Measurements from ENCODE around the gene SFRP4.
A peak's percentile ranks its signal among the peaks of the same experiment; 100 is the strongest.

Gene SFRP4

DNA sequence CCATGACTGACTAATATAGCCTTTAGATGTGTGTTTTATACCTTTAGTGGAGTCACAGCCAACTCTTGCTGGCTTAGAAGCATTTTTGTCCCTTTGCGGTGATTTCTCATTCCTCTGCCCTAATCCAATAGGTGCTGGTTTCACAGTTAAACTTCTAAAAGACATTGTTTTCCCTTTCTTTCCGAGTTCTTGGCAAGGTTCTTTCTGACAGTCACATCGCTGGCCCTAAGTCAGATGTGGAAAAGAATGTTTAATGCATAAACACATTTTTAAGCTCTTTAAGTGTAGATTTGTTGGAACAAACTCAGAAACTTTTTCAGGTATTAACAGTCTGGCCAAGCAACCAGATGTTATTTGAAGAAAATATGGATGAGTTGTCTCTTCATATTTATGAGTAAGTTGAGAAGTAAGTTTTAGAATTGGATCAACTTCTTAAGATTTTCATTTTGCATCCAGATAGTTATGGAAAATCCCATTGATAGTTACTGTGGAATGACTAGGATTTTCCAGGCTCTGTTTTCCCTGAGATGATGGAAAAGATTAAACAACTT lies 7.9 kb upstream of the SFRP4 start:
- no peak for DNase-seq (ENCODE audit: low spot score)

DNA sequence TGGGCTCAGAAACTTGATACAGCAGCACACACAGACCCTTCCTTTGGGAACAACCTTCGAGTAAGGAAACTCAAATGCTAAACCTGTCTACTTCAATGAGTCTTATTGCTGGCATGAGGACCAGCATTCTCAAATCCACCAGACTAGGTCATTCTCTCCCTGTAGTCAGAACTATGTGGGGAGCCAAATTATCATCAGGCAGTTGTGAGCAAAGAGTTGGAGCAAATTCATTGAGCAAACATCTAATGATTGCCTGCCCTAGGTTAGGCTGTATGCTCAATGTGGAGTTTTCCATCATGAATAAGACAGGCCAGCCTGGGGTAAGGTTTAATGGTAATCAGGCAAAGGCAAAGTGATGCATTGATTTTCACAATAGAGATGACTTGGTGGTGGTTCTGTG lies 7.4 kb upstream of the SFRP4 start:
- no peak for DNase-seq (ENCODE audit: low spot score)

DNA sequence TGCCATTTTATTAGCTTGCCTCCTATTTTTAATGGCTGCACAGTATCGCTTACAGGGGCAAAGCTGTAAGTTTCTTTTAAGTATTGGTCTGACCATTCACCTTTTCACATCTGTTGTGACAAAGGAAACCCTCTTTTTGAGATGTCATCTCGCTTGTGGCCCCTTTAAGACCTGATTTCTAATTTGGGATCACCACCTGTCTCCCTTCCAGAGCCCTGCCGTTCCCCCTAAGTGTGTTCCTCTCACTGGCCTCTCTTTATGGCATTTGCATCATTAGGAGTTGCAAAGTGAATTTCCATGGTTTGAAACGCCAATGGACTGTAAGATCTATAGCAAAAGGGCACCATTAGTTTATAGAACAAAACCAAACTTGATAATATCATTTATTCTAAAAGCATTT lies 5.3 kb upstream of the SFRP4 start:
- no peak for DNase-seq (ENCODE audit: low spot score)

DNA sequence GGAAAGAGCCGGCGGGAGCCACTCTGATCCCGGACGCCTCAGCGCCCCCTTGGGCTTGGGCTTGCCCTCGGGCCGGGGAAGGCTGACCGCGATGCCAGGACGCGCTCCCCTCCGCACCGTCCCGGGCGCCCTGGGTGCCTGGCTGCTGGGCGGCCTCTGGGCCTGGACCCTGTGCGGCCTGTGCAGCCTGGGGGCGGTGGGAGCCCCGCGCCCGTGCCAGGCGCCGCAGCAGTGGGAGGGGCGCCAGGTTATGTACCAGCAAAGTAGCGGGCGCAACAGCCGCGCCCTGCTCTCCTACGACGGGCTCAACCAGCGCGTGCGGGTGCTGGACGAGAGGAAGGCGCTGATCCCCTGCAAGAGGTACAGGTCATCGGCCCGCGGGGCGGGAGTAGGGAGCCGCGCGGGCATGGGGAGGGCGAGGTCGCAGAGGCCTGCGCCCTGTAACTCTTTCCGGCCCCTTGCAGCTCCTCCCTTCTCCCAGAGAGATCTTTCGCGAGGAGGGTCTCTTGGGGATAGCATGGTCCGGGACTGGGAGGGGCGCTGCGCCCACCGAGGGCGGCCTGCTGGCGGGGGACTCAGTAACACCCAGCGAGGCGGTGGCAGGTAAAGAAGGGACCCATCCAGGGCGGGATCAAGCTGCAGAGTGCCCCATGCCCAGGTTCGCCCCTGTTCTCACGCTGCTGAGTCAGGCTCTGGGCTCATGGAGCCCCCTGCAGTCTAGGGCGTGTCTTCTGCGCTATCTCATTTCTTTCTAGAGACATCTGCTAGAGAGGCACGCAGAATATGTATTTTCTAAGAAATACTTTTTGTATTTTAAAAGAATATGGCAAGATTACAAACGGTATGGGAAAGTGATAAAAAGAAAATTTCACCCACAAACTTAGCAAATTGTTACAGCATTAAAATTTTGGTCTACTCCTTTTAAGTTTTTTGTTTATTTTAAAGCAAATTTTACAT lies 4.5 kb upstream of the SFRP4 start:
- DNase-seq (ENCODE audit: low spot score): peak; percentile 84

DNA sequence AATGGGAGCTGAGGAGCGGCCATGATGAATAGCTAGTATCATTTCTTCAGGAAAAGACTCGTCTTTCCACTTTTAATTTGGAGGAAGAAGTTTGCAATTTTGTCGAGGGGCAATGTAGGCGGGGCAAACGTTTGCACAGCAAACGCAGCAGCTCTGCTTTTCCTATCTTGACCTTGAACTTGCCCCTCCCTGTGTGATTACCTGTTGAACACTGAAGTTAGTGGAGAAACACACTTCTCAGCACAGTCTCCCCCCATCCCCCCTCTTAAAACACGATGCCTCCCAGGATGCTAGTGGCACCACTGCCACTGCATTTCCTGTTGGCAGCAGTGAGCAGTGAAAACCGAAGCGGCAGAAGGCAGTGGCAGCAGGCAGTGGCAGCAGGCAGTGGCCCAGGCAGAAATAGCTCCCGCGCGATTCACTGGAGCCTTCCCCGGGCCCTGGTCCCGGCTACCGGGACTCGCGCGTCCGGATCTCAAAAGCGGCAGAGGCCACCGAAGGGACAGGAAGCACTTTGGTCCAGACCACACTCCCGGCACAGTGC lies 3.8 kb upstream of the SFRP4 start, which contains the start of gene EPDR1:
Gene EPDR1, plus strand, starts transcription at position 336 of the 544 bp plus-strand sequence. CDS start 300 bp downstream, outside the sequence.
- peak; percentile 96 for DNase-seq (ENCODE audit: low spot score)

DNA sequence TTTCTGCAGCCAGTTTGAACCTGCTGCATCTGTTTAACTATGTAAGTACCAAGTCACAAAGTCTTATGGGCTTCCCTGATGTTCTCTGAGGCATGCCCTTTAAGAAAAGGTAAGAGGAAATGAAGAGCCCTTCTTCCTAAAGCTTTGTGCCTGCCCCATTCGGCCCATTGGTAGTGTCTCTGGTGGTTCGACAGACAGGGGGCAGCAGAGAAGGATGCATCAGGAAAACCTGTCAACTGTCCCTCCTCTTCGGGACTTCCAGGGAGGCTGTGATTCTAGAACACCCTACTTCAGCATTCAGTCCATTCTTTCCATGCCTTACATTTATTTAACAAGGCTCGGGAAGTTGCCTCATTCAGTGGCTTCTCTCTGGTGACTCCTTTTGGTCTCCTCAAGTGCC lies 1.9 kb upstream of the SFRP4 start:
- no peak for DNase-seq (ENCODE audit: low spot score)

DNA sequence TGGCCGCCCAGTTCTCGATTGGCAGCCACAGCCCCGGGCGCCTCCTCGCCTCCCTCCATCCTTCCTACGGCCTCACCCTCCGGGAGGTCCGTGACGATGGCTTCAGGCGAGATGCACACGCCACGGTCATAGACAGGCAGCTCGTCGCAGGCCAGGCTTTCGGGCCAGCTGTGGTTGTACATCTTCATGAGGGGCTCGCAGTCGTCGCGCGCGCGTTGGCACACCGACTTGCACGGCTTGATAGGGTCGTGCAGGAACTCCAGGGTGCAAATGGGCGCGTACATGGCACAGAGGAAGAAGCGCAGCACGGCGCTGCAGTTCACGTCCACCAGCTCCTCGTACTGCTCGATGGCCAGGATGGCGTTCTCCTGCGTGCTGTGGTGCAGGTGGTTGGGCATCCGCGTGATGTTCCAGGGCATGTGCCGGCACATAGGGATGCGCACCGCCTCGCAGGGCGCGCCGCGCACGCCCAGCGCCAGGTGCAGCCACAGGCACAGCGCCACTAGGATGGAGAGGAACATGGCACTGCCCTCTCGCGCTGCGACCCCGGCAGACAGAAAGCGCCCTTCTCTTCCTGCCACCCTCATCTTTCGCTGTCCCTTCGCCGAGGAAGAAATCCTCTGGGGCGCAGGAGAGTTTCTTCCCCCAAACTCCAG lies 472 bp downstream of the SFRP4 start:
- peak; percentile 54 for DNase-seq (ENCODE audit: low spot score)

DNA sequence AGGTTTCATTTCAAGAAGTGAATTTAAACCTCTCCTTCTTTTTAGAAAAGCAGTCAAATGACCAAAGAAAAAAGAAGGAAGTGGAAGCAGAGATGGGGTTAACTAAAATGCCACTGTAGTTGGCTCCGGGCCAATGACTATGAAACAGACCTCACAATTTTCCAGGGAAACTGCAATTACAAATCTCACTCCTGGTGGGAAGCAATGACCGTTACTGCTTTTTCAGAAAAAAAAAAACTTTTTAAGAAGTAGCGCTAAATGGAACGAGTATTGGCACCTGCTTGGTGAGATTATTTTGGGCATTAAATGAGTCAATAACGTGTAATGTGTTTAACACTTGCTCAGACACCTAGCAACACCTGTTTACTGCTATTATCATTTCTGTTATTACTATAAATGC lies 1.2 kb downstream of the SFRP4 start:
- no peak for DNase-seq (ENCODE audit: low spot score)

DNA sequence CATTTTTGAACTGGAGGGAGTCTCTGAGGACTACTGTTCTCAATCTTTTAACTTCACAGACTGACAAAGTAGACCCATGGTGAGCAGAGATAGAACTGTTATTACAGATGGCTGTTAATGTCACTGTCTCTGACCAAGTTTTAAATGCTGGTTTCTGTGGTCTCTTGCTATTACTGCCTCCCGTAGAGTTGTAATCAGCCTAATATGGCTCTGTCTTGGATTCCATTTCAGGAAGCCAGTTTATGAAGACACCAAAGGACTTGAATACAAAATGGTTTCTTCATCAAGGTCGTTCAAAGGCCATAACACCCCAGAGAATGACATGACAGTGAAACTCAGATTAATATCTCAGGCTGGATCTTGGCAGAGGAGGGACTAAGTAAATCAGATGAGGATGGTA lies 3.9 kb downstream of the SFRP4 start:
- no peak for DNase-seq (ENCODE audit: low spot score)

DNA sequence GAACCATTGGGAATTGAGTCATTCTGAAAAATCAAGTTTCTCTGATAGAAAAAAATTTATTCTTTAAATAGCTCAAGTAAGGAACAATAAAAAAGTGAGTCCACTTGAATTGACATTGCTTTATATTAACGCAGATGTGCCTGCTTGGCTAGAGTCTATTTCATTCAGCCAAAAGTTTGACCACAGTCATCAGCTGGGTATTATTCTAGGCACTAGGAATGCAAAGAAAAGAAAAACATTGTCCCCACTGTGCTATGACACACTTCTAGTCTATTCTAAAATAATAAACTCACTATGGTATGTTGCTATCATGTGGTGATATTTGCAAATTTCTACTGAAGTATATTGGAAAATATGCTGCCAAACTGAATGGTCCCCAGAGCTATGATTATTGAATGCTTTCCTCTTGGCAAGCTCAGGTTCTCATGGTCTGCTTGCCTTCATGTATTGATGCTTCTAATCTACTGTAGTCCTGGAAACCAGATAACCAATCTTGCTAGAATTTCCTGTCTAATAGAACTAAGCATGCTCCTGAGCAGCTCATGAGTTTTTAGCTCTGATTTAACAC lies 8.3 kb downstream of the SFRP4 start:
- DNase-seq (ENCODE audit: low spot score): no peak

DNA sequence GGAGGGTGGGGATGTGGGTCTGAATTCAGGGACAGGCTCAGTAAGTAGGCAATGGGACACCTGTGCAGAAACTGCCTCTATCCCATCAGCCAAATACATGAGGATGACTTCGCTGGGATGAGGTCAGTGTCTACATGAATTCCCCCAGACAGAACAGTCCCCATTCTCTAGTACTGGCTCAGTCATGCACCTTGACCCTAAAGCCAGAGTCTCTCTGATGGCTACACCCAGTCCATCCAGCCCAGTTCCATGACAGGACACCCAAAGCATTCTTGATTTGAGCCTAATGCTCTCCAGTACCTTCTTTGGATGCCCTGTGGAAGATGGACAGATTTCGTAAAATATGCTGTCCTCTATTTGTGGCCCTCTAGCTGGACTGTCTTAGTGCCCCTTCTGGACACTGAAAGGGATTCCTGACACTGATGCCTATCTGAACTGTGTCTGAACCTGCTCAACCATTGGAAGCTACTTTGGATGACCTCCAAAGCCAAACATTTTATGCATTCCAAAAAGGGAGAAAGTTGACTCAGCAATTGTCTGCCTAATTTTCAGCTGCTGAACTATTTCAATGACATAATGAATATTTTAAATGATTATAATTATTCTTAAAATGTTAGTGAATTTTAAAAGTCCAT lies 14.6 kb downstream of the SFRP4 start:
- DNase-seq (ENCODE audit: low spot score): peak; percentile 42

DNA sequence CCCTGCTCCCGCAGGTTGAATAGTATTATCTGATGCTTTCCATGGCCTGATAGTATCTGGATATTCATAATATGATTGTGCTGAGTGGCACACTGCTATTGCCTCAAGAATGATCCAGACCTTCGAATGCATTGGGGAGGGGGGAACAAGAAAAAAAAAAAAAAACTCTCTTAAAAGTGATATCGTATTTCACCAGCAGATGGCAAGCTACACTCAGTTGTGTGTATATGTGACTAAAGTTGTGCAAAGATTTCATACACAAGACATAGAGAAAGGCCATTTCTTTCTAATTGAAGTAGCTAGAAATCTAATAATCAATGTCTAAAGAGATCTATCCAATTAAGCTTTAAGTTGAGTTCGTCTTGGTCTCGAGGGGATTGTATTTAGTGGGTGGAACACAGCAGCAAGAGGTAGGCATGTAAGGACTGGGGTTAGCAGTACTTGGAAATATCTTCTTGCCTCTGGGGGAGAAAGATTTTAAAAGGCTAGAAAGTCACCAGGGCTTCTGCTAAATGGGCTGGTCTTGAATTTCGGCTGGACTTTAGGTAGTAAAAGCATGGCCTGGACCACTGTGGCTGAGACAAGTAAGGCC lies 15.3 kb downstream of the SFRP4 start:
- peak; percentile 64 for DNase-seq (ENCODE audit: low spot score)

DNA sequence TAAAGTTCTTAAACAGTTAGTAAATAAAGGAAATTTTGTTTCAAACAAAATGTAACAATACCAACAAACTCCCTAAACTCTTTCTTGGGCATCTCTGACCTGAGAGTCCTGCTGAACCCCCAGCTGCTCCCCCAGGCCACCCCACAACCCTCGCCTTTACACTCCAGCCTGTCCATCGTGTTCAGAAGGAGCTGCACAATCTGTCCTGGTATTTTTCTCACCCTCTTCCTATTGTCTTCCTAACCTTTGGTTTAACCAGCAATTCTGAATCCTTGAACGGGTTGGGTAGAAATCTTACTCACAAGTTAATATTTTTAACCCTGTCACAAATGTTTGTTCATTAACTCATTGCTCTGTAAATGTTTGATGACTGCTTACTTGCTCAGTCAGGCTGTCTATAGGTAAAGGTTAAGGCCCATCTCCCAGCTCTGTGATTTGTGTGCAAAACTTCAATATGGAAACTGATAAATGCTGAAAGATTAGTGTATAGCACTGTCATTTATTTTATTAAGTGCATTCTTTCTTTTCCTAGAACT lies 16.8 kb downstream of the SFRP4 start:
- no peak for DNase-seq (ENCODE audit: low spot score)

DNA sequence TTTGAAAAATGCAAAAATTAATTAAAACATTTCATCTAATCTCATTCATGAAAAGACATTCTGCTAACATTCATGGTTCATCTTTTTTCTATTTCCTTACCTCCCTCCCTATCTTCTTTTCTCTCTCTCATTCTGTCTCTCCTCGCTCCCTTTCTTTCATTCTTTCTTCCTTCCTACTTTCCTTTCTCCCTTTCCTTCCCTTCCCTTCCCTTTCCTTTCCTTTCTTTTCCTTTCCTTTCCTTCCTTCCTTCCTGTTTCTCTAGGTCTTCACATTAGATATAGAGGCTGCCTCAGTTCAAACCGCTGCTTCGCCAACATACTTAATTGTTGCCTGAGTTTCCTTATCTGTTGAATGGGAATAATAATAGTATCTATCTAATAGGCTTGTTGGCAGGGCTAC lies 21.9 kb downstream of the SFRP4 start:
- DNase-seq (ENCODE audit: low spot score): no peak

DNA sequence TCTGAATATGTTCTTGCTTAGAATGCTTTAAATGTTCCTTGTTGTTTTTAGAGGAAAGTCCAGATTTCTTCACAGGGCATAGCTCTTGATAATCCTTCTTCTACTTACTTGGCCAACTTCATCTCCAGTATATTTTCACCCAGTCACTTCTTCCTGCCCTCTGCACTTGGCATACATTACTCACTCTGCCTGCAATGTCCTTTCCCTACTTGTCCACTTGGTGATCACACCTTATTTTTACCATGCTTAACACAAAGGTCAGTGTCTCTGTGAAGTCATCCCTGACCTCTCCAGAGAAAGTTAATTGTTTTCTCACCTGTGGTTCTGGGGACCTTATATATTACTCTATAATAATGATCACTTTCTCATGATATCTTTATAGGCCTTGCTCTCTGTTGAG lies 23.3 kb downstream of the SFRP4 start:
- DNase-seq (ENCODE audit: low spot score): no peak

DNA sequence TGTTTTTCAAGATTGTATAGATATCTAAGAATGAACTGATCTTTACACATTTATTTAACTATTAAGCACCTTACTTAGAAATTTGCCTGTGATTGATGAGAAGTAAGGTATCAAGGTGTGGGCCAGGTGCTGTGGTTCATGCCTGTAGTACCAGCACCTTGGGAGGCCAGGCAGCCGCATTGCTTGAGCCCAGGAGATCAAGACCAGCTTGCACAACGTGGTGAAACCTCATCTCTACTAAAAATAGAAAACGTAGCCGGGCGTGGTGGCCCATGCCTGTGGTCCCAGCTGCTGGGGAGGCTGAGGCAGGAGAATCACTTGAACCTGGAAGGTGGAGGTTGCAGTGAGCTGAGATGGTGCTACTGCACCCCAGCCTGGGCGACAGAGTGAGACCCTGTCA lies 34.5 kb downstream of the SFRP4 start:
- DNase-seq (ENCODE audit: low spot score): no peak

Data from SW480 (cell line).